ENCODE measurements around the gene HNRNPK. TPM values are rescaled to one million over a fixed set of nuclear protein-coding genes. Genes with fewer than 3 reads are reported as not detected.

HNRNPK gene
- total RNA-seq, 1 experiment from 2014 or later, result 723 TPM

DNA sequence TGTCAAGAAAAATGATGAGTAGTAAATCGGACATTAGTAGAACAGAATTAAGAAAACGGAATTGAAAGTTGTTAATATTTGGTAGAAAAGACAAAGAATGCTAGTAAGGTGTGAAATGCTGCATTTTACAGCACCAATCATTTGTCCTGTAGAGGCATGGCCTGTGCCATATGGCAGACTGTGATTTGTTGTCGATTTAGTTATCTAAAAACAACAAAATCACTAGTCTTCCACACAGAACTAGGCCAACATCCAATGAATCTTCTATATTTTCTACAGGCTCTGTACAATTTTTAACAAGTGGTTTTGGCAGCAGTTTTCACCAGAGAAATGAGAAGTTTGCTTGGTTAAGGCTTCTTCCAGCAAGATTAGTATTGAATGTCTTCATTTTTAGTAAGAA lies 10.4 kb downstream of the HNRNPK start:
- H3K27me3 Mint-ChIP-seq (ENCODE audit: low read depth), result no peaks in the 10 kb centered on the region
- peaks cover 75% of the 10 kb centered on the region for H3K36me3 Mint-ChIP-seq
- H3K9me3 Mint-ChIP-seq, result no peaks in the 10 kb centered on the region
- no peak for DNase-seq (ENCODE audit: low spot score)
- H3K4me3 Mint-ChIP-seq, result no peak overlapping the region
- ChIA-PET POLR2A (interaction anchor here (1.4 kb wide), 1 partner anchor 11 kb away, joined by 5 read pairs; the partner anchor contains the start of genes HNRNPK and RMI1), CTCF (no interaction called here)
- no peak for ATAC-seq
- peak overlapping the region; percentile 7 for H3K27ac Mint-ChIP-seq
- TF ChIP-seq CTCF (IDR thresholded peaks at IDR 0.05), result no peak
- TF ChIP-seq CDX4 (CRISPR knock-in tag; IDR thresholded peaks at IDR 0.05; ENCODE audit: borderline replicate concordance), result no peak
- TF ChIP-seq IRF2 (CRISPR knock-in tag; IDR thresholded peaks at IDR 0.05; ENCODE audit: borderline replicate concordance, low read depth), result no peak
- TF ChIP-seq TEAD4 (CRISPR knock-in tag; IDR thresholded peaks at IDR 0.05), result no peak
- TF ChIP-seq, protein P1, sequence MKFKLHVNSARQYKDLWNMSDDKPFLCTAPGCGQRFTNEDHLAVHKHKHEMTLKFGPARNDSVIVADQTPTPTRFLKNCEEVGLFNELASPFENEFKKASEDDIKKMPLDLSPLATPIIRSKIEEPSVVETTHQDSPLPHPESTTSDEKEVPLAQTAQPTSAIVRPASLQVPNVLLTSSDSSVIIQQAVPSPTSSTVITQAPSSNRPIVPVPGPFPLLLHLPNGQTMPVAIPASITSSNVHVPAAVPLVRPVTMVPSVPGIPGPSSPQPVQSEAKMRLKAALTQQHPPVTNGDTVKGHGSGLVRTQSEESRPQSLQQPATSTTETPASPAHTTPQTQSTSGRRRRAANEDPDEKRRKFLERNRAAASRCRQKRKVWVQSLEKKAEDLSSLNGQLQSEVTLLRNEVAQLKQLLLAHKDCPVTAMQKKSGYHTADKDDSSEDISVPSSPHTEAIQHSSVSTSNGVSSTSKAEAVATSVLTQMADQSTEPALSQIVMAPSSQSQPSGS (CRISPR knock-in tag; IDR thresholded peaks at IDR 0.05; ENCODE audit: borderline replicate concordance, low read depth), result no peak
- no peak for TF ChIP-seq CREB1 (CRISPR knock-in tag; IDR thresholded peaks at IDR 0.05)
- TF ChIP-seq, protein P2, sequence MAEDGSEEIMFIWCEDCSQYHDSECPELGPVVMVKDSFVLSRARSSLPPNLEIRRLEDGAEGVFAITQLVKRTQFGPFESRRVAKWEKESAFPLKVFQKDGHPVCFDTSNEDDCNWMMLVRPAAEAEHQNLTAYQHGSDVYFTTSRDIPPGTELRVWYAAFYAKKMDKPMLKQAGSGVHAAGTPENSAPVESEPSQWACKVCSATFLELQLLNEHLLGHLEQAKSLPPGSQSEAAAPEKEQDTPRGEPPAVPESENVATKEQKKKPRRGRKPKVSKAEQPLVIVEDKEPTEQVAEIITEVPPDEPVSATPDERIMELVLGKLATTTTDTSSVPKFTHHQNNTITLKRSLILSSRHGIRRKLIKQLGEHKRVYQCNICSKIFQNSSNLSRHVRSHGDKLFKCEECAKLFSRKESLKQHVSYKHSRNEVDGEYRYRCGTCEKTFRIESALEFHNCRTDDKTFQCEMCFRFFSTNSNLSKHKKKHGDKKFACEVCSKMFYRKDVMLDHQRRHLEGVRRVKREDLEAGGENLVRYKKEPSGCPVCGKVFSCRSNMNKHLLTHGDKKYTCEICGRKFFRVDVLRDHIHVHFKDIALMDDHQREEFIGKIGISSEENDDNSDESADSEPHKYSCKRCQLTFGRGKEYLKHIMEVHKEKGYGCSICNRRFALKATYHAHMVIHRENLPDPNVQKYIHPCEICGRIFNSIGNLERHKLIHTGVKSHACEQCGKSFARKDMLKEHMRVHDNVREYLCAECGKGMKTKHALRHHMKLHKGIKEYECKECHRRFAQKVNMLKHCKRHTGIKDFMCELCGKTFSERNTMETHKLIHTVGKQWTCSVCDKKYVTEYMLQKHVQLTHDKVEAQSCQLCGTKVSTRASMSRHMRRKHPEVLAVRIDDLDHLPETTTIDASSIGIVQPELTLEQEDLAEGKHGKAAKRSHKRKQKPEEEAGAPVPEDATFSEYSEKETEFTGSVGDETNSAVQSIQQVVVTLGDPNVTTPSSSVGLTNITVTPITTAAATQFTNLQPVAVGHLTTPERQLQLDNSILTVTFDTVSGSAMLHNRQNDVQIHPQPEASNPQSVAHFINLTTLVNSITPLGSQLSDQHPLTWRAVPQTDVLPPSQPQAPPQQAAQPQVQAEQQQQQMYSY (CRISPR knock-in tag; IDR thresholded peaks at IDR 0.05), result no peak
- TF ChIP-seq JUN (CRISPR knock-in tag; IDR thresholded peaks at IDR 0.05), result no peak
- no peak for TF ChIP-seq CBFB (CRISPR knock-in tag; IDR thresholded peaks at IDR 0.05; ENCODE audit: low read depth)
- TF ChIP-seq, protein P3, sequence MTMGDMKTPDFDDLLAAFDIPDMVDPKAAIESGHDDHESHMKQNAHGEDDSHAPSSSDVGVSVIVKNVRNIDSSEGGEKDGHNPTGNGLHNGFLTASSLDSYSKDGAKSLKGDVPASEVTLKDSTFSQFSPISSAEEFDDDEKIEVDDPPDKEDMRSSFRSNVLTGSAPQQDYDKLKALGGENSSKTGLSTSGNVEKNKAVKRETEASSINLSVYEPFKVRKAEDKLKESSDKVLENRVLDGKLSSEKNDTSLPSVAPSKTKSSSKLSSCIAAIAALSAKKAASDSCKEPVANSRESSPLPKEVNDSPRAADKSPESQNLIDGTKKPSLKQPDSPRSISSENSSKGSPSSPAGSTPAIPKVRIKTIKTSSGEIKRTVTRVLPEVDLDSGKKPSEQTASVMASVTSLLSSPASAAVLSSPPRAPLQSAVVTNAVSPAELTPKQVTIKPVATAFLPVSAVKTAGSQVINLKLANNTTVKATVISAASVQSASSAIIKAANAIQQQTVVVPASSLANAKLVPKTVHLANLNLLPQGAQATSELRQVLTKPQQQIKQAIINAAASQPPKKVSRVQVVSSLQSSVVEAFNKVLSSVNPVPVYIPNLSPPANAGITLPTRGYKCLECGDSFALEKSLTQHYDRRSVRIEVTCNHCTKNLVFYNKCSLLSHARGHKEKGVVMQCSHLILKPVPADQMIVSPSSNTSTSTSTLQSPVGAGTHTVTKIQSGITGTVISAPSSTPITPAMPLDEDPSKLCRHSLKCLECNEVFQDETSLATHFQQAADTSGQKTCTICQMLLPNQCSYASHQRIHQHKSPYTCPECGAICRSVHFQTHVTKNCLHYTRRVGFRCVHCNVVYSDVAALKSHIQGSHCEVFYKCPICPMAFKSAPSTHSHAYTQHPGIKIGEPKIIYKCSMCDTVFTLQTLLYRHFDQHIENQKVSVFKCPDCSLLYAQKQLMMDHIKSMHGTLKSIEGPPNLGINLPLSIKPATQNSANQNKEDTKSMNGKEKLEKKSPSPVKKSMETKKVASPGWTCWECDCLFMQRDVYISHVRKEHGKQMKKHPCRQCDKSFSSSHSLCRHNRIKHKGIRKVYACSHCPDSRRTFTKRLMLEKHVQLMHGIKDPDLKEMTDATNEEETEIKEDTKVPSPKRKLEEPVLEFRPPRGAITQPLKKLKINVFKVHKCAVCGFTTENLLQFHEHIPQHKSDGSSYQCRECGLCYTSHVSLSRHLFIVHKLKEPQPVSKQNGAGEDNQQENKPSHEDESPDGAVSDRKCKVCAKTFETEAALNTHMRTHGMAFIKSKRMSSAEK (CRISPR knock-in tag; IDR thresholded peaks at IDR 0.05; ENCODE audit: borderline replicate concordance), result no peak
- TF ChIP-seq FOXK1 (CRISPR knock-in tag; IDR thresholded peaks at IDR 0.05), result no peak
- TF ChIP-seq SP1 (CRISPR knock-in tag; conservative IDR thresholded peaks at IDR 0.05), result no peak
- TF ChIP-seq, protein P4, sequence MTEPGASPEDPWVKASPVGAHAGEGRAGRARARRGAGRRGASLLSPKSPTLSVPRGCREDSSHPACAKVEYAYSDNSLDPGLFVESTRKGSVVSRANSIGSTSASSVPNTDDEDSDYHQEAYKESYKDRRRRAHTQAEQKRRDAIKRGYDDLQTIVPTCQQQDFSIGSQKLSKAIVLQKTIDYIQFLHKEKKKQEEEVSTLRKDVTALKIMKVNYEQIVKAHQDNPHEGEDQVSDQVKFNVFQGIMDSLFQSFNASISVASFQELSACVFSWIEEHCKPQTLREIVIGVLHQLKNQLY (CRISPR knock-in tag; IDR thresholded peaks at IDR 0.05), result no peak
- TF ChIP-seq ZNF425 (CRISPR knock-in tag; conservative IDR thresholded peaks at IDR 0.05), result no peak
- no peak for TF ChIP-seq NFATC4 (CRISPR knock-in tag; IDR thresholded peaks at IDR 0.05)
- TF ChIP-seq, protein P5, sequence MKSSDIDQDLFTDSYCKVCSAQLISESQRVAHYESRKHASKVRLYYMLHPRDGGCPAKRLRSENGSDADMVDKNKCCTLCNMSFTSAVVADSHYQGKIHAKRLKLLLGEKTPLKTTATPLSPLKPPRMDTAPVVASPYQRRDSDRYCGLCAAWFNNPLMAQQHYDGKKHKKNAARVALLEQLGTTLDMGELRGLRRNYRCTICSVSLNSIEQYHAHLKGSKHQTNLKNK (CRISPR knock-in tag; IDR thresholded peaks at IDR 0.05), result no peak
- peaks cover 4% of the 10 kb centered on the region for H3K4me1 Mint-ChIP-seq
